ENCODE data around the gene MX2.

Gene MX2

DNA sequence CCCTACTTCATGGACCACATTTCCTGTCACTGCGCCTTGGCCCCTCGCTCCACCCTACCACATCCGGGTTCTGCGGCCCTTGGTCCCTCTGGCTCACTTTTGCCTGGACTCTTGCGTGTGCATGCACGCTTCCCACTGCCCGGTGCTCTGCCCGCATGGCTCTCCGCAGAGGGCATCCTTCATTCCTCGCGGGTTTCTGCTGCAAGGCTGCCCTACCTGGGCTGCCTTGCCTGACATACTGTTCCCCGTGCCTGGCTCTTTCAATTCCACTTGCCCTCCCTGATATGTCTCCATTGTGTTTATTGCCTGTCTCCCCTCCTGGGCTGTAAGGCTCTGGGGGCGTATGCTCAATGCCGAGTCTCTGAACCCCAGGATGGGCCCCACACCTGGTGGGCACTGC lies 26.4 kb downstream of the MX2 start:
- DNase-seq (ENCODE audit: low read depth) = no peak
- TF ChIP-seq, protein P1, sequence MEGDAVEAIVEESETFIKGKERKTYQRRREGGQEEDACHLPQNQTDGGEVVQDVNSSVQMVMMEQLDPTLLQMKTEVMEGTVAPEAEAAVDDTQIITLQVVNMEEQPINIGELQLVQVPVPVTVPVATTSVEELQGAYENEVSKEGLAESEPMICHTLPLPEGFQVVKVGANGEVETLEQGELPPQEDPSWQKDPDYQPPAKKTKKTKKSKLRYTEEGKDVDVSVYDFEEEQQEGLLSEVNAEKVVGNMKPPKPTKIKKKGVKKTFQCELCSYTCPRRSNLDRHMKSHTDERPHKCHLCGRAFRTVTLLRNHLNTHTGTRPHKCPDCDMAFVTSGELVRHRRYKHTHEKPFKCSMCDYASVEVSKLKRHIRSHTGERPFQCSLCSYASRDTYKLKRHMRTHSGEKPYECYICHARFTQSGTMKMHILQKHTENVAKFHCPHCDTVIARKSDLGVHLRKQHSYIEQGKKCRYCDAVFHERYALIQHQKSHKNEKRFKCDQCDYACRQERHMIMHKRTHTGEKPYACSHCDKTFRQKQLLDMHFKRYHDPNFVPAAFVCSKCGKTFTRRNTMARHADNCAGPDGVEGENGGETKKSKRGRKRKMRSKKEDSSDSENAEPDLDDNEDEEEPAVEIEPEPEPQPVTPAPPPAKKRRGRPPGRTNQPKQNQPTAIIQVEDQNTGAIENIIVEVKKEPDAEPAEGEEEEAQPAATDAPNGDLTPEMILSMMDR (IDR thresholded peaks at IDR 0.05; ENCODE audit: low read length, missing control alignments) = no peak
- no peak overlapping the region for H3K4me3 ChIP-seq (replicated peaks; ENCODE audit: low read depth, low read length)

DNA sequence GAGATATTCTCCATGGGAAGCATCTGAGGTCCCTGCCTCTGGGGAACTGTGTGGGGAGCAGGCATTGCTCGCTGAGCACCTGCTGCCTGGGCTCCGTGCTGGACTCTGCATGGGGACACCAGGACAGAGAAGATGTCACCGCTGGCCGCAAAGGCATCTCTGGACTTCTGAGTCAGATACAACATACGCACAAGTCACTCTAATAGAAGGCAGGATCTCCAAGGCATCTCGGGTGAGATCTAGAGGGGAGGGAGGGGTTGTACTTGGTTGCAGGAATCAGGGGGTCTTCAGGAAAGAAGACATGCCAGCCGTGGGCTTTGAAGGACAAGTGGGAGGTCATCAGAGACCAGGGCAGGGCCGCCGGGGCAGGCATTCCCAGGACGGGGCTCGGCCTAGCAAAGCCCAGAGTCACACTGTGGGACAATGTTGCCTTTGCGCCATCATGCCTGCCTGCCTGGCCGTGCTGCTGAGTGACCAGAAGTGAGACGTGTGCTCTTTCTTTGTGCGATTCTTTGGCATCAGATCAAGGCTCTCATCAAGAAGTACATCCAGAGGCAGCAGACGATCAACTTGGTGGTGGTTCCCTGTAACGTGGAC lies 28.3 kb downstream of the MX2 start:
- no peak overlapping the region for H3K4me3 ChIP-seq (replicated peaks; ENCODE audit: low read depth, low read length)
- TF ChIP-seq, protein P1 (IDR thresholded peaks at IDR 0.05; ENCODE audit: low read length, missing control alignments) = no peak
- DNase-seq (ENCODE audit: low read depth) = no peak

DNA sequence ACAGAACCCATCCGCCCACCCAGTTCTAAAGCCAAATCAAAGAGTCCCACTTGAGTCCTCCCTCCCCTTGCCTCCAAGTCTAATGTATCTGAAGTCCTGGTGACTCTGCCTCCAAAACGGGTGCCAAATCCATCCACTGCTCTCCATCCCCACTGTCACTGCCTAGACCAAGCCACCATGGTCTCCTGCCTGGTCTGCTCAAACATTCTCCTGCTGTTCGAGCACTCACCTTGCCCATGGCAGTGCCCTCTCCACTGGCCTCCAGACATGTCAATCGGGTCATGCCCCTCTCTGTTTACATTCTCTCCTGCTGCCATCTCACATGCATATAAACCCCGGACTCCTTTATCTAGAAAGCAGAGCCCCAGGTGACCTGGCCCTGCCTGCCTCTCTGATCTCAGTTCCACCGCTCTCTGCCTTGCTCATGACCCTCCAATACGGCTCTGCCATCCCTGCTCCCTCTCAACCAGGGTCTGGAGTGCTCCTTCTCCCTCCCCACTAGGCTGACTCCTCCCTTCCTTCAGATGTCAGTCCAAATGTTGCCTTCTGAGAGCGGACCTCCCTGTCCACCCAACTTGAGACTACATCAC lies 32.1 kb downstream of the MX2 start:
- DNase-seq (ENCODE audit: low read depth) = no peak
- H3K4me3 ChIP-seq (replicated peaks; ENCODE audit: low read depth, low read length) = no peak overlapping the region
- TF ChIP-seq, protein P1 (IDR thresholded peaks at IDR 0.05; ENCODE audit: low read length, missing control alignments) = no peak

DNA sequence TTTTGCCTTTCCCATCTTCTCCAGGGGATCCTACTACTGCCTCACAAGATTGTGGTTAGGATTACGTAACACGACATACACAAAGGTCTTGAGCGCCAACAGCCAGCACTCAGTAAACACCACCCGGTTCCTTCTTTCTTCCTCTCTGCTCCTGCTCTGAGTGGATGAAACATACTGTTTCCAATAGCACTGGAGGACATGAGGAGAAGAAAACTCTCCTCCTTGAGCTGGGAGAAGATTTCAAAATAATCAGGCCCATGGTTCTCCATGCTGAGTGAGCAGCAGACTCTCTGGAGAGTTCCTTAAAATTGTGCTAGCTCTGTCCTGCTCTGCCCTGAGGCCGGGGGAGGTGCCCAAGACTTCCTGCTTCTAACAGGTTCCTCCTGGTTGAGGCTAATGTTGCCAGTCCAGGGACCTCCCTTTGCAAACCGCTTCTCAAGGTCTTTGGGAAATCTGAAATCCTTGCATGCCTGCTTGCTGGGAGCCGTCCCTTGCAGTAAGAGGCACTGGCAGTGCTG lies 34.8 kb downstream of the MX2 start:
- peak; percentile 26 for DNase-seq (ENCODE audit: low read depth)

DNA sequence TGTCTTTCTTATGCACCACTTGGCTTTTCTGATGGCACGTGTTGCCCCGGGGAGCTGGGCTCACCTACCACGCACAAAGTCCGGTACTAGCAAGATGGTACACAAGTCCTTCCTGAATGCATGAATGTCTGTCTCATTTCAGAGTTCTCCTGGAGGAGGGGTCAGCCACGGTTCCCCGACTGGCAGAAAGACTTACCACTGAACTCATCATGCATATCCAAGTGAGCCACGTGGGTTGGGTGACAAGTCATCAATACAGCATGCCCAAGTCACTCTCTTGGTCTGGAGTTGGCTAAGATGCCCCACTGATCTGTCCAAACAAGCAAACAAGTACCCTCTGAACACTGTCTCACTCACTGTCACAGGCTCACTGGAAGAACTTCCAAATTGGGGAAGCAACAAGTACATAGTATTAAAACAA lies 35.7 kb downstream of the MX2 start:
- DNase-seq (ENCODE audit: low read depth) = no peak
- TF ChIP-seq, protein P1 (IDR thresholded peaks at IDR 0.05; ENCODE audit: low read length, missing control alignments) = no peak
- no peak overlapping the region for H3K4me3 ChIP-seq (replicated peaks; ENCODE audit: low read depth, low read length)

More for the DNA sequence above, 34.8 kb downstream of the MX2 start:
- H3K4me3 ChIP-seq (replicated peaks; ENCODE audit: low read depth, low read length) = no peak overlapping the region
- TF ChIP-seq, protein P1 (IDR thresholded peaks at IDR 0.05; ENCODE audit: low read length, missing control alignments) = no peak

DNA sequence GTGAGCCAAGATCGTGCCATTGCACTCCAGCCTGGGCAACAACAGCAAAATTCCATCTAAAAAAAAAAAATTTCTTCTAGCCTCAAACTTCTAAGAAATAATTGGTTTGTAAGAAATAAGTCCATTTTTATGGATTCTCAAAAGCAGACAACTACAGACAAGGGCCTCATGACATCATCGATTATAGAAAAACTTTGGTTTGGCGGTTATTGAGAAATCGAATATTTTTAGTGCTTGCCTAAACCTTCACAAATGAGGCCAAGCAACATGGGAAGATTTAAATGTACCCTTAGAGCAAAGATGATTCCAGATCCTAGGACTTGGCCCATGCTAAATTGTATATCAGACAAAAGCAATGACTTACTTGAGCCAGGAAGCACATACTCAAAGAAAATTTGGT lies 36.4 kb downstream of the MX2 start:
- DNase-seq (ENCODE audit: low read depth) = no peak
- TF ChIP-seq, protein P1 (IDR thresholded peaks at IDR 0.05; ENCODE audit: low read length, missing control alignments) = no peak

DNA sequence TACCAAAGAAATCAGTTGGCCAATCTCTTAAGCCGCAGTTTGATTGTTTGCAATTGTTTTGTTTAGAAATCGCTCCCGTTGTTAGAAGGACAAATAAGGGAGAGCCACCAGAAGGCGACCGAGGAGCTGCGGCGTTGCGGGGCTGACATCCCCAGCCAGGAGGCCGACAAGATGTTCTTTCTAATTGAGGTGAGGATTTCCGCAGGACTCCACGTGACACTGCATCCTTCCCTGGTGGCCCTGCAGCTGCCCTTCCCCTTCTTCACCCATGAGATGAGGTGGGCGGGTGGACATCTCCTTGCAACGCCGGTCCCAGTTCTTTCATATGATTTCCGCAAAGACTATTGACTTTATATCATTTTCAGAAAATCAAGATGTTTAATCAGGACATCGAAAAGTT lies 37.0 kb downstream of the MX2 start:
- DNase-seq (ENCODE audit: low read depth) = no peak
- TF ChIP-seq, protein P1 (IDR thresholded peaks at IDR 0.05; ENCODE audit: low read length, missing control alignments) = no peak
- H3K4me3 ChIP-seq (replicated peaks; ENCODE audit: low read depth, low read length) = no peak overlapping the region

More for the DNA sequence above, 36.4 kb downstream of the MX2 start:
- no peak overlapping the region for H3K4me3 ChIP-seq (replicated peaks; ENCODE audit: low read depth, low read length)

Measured in fibroblast of pulmonary artery (primary cell).